ENCODE data around the gene PSMC1. TPM values are rescaled to one million over a fixed set of nuclear protein-coding genes. Genes with fewer than 3 reads are reported as not detected.

PSMC1 gene
- total and polyA plus RNA-seq, 2 donors (not counting 1 experiment from before 2014, with no cell fraction given), result 21.4 to 51.6 TPM

- Histone ChIP-seq H3K4me2 (replicated peaks; ENCODE audit: low read depth, low read length, poor library complexity, severe bottlenecking) (peak overlapping the region; percentile 77), H3K36me3 (replicated peaks in 1 of 2; ENCODE audit: control extremely low read depth in 1 of 2, control insufficient read depth in 1 of 2, extremely low read depth in 1 of 2, insufficient read depth in 2 of 2, low read length in 1 of 2) (peaks cover 8 to 16% of the 10 kb centered on the region in 2 experiments), H2AFZ (ENCODE audit: insufficient read depth, low read depth, low read length, poor library complexity, severe bottlenecking) (peak overlapping the region; percentile 95), H3K27ac (ENCODE audit: low read length in 2 of 2) (no peak overlapping the region), H4K20me1 (ENCODE audit: control insufficient read depth, insufficient read depth, low read length, poor library complexity, severe bottlenecking) (no peaks in the 10 kb centered on the region), H3K79me2 (ENCODE audit: control insufficient read depth, insufficient read depth, low read length) (peaks cover 33% of the 10 kb centered on the region), H3K27me3 (replicated peaks in 1 of 4; ENCODE audit: control extremely low read depth in 1 of 4, control insufficient read depth in 3 of 4, insufficient read depth in 4 of 4, low read length in 3 of 4) (peaks cover 0 to 5% (median 2%) of the 10 kb centered on the region in 4 experiments), H3K9ac (ENCODE audit: low read length) (peak overlapping the region; percentile 87), H3K9me3 (ENCODE audit: control extremely low read depth in 1 of 3, control insufficient read depth in 2 of 3, insufficient read depth in 1 of 3, low read length in 2 of 3) (peaks cover 0 to 16% (median 2%) of the 10 kb centered on the region in 3 donors), H3K4me1 (ENCODE audit: control insufficient read depth in 2 of 2, insufficient read depth in 2 of 2, low read length in 2 of 2) (peaks cover 14 to 25% of the 10 kb centered on the region in 2 donors), H3K4me3 (ENCODE audit: control extremely low read depth in 1 of 5, extremely low read depth in 1 of 5, insufficient read depth in 1 of 5, low read depth in 2 of 5, low read length in 4 of 5) (peak overlapping the region; percentile 75 to 92 (median 81))
- H3K27ac Mint-ChIP-seq, result peak overlapping the region; percentile 17
- POLR2A ChIA-PET, result interaction anchor here (0.5 to 1.5 kb wide), 5 partner anchors 127 to 1199 kb away, joined by 3 to 4 read pairs (median 3); no protein-coding TSS in a partner anchor
- peaks cover 3% of the 10 kb centered on the region for H3K27me3 Mint-ChIP-seq
- no CpG with 5 or more reads among the region's 1 CpG for WGBS (ENCODE audit: insufficient coverage)
- no peak for ATAC-seq (ENCODE audit: low read depth)
- peak overlapping the region; percentile 99 for H3K4me3 Mint-ChIP-seq
- TF ChIP-seq EZH2 (IDR thresholded peaks at IDR 0.05; ENCODE audit: borderline replicate concordance, insufficient read depth, low read depth, low read length, poor library complexity, severe bottlenecking), result no peak
- no peak for TF ChIP-seq CTCF (IDR thresholded peaks at IDR 0.05)
- intact Hi-C loops (cut with micrococcal nuclease), result loop anchor here (1.0 kb wide), 5 partner anchors 75 to 503 kb away; partner anchors contain the start of gene NRDE2
- peaks cover 38% of the 10 kb centered on the region for H3K4me1 Mint-ChIP-seq
- H3K9me3 Mint-ChIP-seq (ENCODE audit: insufficient read depth), result peaks cover 2% of the 10 kb centered on the region
- no peak for DNase-seq
- CTCF ChIA-PET, result interaction anchor here (0.6 to 1.2 kb wide), 4 partner anchors 11 to 1693 kb away, joined by 3 to 4 read pairs (median 3); no protein-coding TSS in a partner anchor
These were observed 482 bp upstream of the PSMC1 start for GRCh38 chr14:90255871-90256270.

- intact Hi-C loops (cut with micrococcal nuclease), result no loop called here
- Histone ChIP-seq H4K20me1 (ENCODE audit: control insufficient read depth, insufficient read depth, low read length, poor library complexity, severe bottlenecking) (no peaks in the 10 kb centered on the region), H2AFZ (ENCODE audit: insufficient read depth, low read depth, low read length, poor library complexity, severe bottlenecking) (no peak overlapping the region), H3K36me3 (replicated peaks in 1 of 2; ENCODE audit: control extremely low read depth in 1 of 2, control insufficient read depth in 1 of 2, extremely low read depth in 1 of 2, insufficient read depth in 2 of 2, low read length in 1 of 2) (peaks cover 22 to 79% of the 10 kb centered on the region in 2 experiments), H3K79me2 (ENCODE audit: control insufficient read depth, insufficient read depth, low read length) (no peaks in the 10 kb centered on the region), H3K9ac (ENCODE audit: low read length) (no peak overlapping the region), H3K27ac (ENCODE audit: low read length in 2 of 2) (no peak overlapping the region), H3K4me1 (ENCODE audit: control insufficient read depth in 2 of 2, insufficient read depth in 2 of 2, low read length in 2 of 2) (no peaks in the 10 kb centered on the region), H3K4me3 (ENCODE audit: control extremely low read depth in 1 of 5, extremely low read depth in 1 of 5, insufficient read depth in 1 of 5, low read depth in 2 of 5, low read length in 4 of 5) (no peak overlapping the region), H3K9me3 (ENCODE audit: control extremely low read depth in 1 of 3, control insufficient read depth in 2 of 3, insufficient read depth in 1 of 3, low read length in 2 of 3) (peaks cover 0 to 3% (median 0%) of the 10 kb centered on the region in 3 donors), H3K4me2 (replicated peaks; ENCODE audit: low read depth, low read length, poor library complexity, severe bottlenecking) (no peak overlapping the region), H3K27me3 (replicated peaks in 1 of 4; ENCODE audit: control extremely low read depth in 1 of 4, control insufficient read depth in 3 of 4, insufficient read depth in 4 of 4, low read length in 3 of 4) (no peaks in the 10 kb centered on the region)
- TF ChIP-seq CTCF (IDR thresholded peaks at IDR 0.05) (no peak), EZH2 (IDR thresholded peaks at IDR 0.05; ENCODE audit: borderline replicate concordance, insufficient read depth, low read depth, low read length, poor library complexity, severe bottlenecking) (no peak)
- ChIA-PET CTCF (interaction anchor here (0.6 kb wide), 1 partner anchor 25 kb away, joined by 3 read pairs; no protein-coding TSS in a partner anchor), POLR2A (no interaction called here)
- H3K27ac Mint-ChIP-seq, result no peak overlapping the region
- H3K4me1 Mint-ChIP-seq, result no peaks in the 10 kb centered on the region
- H3K4me3 Mint-ChIP-seq, result no peak overlapping the region
- ATAC-seq (ENCODE audit: low read depth) (no peak), DNase-seq (no peak)
- no peaks in the 10 kb centered on the region for H3K27me3 Mint-ChIP-seq
- H3K9me3 Mint-ChIP-seq (ENCODE audit: insufficient read depth), result no peaks in the 10 kb centered on the region
- WGBS (ENCODE audit: insufficient coverage), result 84% methylated on average over 6 of the region's 8 CpGs
These were observed 7.5 kb downstream of the PSMC1 start for GRCh38 chr14:90263748-90264449.
